ENCODE data around the gene TMEM51. TPM values are rescaled to one million over a fixed set of nuclear protein-coding genes. Genes with fewer than 3 reads are reported as not detected.
A peak's percentile ranks its signal among the peaks of the same experiment; 100 is the strongest.

Gene TMEM51
- total and polyA plus RNA-seq, 2 of the 13 experiments (the other 11 are each of a cell fraction or from before 2014, with no cell fraction given): 12.2 to 22.3 TPM

DNA sequence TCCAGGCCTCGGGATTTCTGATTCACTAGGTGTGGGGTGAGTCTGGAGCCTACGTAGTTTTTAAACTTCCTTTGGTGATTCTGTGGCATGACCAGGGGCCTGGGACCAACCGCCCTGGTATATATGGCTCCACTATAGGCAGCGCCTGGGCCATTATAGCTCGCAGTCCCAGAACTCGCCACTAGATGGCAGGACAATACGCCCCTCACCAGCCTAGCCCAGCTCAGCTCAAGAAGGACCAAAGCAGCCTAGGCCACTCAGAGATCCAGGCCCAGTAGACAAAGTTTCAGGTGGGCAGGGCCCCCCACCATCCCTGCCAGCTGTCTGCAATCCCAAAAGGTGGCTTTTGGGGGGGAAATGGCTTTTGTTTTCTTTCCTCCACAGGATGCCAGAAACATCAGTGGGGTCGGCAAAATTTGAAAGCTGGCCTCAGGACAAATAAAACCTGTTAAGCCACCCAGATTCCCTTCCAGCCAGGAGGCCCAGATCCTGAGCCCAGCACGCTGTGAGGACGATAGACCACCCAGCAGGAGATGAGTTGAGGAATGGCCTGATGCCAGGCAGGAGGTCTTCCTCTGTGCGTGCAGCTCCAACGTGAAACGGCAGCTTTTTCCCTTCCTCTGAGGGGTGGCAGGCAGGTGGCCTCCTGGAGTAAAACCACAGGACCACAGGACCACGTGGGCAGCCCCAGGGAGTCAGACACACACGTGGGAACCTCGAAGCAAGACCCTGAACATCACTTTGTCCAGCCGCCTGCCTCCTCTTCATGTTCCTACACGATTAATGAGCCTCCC is 24.8 kb upstream of the TMEM51 start:
- Histone ChIP-seq H3K9me3 (ENCODE audit: low read length) (no peaks in the 10 kb centered on the region), H3K36me3 (replicated peaks in 1 of 2; ENCODE audit: control insufficient read depth in 1 of 2, insufficient read depth in 2 of 2, low read length in 2 of 2) (no peaks in the 10 kb centered on the region), H3K9ac (ENCODE audit: insufficient read depth, low read depth, low read length) (no peak overlapping the region), H2AFZ (ENCODE audit: low read length) (no peak overlapping the region), H3K79me2 (ENCODE audit: insufficient read depth, low read length) (no peaks in the 10 kb centered on the region), H4K20me1 (ENCODE audit: insufficient read depth, low read length) (no peaks in the 10 kb centered on the region), H3K4me1 (ENCODE audit: insufficient read depth, low read length) (no peaks in the 10 kb centered on the region), H3K4me3 (replicated peaks in 1 of 3; ENCODE audit: insufficient read depth in 1 of 3, low read depth in 2 of 3, low read length in 3 of 3) (no peak overlapping the region), H3K27ac (ENCODE audit: extremely low read length, insufficient read depth, low read length) (no peak overlapping the region), H3K27me3 (ENCODE audit: control insufficient read depth in 1 of 2, insufficient read depth in 2 of 2, low read length in 2 of 2) (no peaks in the 10 kb centered on the region), H3K4me2 (ENCODE audit: low read depth, low read length) (no peak overlapping the region)
- intact Hi-C loops (cut with micrococcal nuclease; ENCODE audit: unreplicated experiment) (loop anchor here (1.0 to 2.0 kb wide), 5 partner anchors 24 to 176 kb away; partner anchors contain the start of gene TMEM51), in situ Hi-C loops (cut with HindIII; ENCODE audit: extremely low pct_ligation_motif_present, low pct_unique_long_range_greater_than_20kb) (loop anchor here (5.0 to 10.0 kb wide), 2 partner anchors 144 to 176 kb away; no protein-coding TSS in a partner anchor)
- CTCF ChIA-PET (ENCODE audit: low intra/inter-chr PET ratio, low total read pairs): interaction anchor here (0.7 to 4.4 kb wide), 4 partner anchors 25 to 176 kb away, joined by 3 to 53 read pairs (median 14); partner anchors contain the start of gene TMEM51
- peak; percentile 85 for FAIRE-seq
- POLR2A ChIA-PET: interaction anchor here (0.7 to 1.2 kb wide), 2 partner anchors 23 to 176 kb away, joined by 3 to 5 read pairs; no protein-coding TSS in a partner anchor
- 24% methylated on average over 11 of the region's 18 CpGs for WGBS (ENCODE audit: low lambda C conversion rate)
- no TSS peak for BruUV-seq (replicated peaks)
- peak; percentile 99 for ATAC-seq
- peak; percentile 59 for DNase-seq (ENCODE audit: low spot score)
- TF ChIP-seq, protein P1, sequence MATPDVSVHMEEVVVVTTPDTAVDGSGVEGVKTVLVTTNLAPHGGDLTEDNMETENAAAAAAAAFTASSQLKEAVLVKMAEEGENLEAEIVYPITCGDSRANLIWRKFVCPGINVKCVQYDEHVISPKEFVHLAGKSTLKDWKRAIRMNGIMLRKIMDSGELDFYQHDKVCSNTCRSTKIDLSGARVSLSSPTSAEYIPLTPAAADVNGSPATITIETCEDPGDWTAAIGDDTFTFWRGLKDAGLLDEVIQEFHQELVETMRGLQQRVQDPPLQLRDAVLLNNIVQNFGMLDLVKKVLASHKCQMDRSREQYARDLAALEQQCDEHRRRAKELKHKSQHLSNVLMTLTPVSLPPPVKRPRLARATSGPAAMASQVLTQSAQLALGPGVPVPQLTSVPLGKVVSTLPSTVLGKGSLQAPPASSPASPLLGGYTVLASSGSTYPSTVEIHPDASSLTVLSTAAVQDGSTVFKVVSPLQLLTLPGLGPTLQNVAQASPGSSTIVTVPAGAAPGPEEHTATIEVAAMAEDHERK (CRISPR knock-in tag; IDR thresholded peaks at IDR 0.05; ENCODE audit: low read depth): no peak
- TF ChIP-seq KAT8 (CRISPR knock-in tag; IDR thresholded peaks at IDR 0.05) (0 out of 2 replicates have a peak, but pooled peaks have one; percentile 43), CHD2 (IDR thresholded peaks at IDR 0.05; ENCODE audit: low read depth, low read length) (no peak), NR1H2 (CRISPR knock-in tag; IDR thresholded peaks at IDR 0.05; ENCODE audit: borderline replicate concordance, low read depth) (no peak), HNRNPUL1 (IDR thresholded peaks at IDR 0.05; ENCODE audit: low read depth, low read length) (no peak), TEAD2 (CRISPR knock-in tag; IDR thresholded peaks at IDR 0.05) (no peak), SIN3B (IDR thresholded peaks at IDR 0.05; ENCODE audit: low read length) (no peak), HES4 (CRISPR knock-in tag; IDR thresholded peaks at IDR 0.05; ENCODE audit: borderline replicate concordance) (no peak), CBFB (CRISPR knock-in tag; IDR thresholded peaks at IDR 0.05) (no peak), SMARCE1 (IDR thresholded peaks at IDR 0.05; ENCODE audit: borderline replicate concordance) (no peak), ZMAT3 (CRISPR knock-in tag; conservative IDR thresholded peaks at IDR 0.05) (no peak)
- TF ChIP-seq, protein P2, sequence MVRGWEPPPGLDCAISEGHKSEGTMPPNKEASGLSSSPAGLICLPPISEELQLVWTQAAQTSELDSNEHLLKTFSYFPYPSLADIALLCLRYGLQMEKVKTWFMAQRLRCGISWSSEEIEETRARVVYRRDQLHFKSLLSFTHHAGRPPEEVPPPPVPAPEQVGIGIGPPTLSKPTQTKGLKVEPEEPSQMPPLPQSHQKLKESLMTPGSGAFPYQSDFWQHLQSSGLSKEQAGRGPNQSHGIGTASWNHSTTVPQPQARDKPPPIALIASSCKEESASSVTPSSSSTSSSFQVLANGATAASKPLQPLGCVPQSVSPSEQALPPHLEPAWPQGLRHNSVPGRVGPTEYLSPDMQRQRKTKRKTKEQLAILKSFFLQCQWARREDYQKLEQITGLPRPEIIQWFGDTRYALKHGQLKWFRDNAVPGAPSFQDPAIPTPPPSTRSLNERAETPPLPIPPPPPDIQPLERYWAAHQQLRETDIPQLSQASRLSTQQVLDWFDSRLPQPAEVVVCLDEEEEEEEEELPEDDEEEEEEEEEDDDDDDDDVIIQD (CRISPR knock-in tag; IDR thresholded peaks at IDR 0.05; ENCODE audit: low read depth): no peak
- TF ChIP-seq, protein P3, sequence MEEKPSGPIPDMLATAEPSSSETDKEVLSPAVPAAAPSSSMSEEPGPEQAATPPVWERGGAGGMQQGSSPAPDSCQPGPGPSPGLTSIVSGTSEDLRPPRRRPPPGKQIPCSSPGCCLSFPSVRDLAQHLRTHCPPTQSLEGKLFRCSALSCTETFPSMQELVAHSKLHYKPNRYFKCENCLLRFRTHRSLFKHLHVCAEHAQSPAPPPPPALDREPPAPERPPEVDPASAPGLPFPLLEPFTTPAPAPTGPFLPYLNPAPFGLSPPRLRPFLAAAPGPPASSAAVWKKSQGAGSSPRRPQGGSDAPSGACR (CRISPR knock-in tag; IDR thresholded peaks at IDR 0.05): no peak
- TF ChIP-seq, protein P4, sequence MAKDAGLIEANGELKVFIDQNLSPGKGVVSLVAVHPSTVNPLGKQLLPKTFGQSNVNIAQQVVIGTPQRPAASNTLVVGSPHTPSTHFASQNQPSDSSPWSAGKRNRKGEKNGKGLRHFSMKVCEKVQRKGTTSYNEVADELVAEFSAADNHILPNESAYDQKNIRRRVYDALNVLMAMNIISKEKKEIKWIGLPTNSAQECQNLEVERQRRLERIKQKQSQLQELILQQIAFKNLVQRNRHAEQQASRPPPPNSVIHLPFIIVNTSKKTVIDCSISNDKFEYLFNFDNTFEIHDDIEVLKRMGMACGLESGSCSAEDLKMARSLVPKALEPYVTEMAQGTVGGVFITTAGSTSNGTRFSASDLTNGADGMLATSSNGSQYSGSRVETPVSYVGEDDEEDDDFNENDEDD (CRISPR knock-in tag; IDR thresholded peaks at IDR 0.05; ENCODE audit: borderline replicate concordance): 0 out of 2 replicates have a peak, but pooled peaks have one; percentile 27
- TF ChIP-seq, protein P5, sequence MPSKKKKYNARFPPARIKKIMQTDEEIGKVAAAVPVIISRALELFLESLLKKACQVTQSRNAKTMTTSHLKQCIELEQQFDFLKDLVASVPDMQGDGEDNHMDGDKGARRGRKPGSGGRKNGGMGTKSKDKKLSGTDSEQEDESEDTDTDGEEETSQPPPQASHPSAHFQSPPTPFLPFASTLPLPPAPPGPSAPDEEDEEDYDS (CRISPR knock-in tag; IDR thresholded peaks at IDR 0.05): peak; percentile 28; the same call in 1 of the 2 replicates
- TF ChIP-seq, protein P6, sequence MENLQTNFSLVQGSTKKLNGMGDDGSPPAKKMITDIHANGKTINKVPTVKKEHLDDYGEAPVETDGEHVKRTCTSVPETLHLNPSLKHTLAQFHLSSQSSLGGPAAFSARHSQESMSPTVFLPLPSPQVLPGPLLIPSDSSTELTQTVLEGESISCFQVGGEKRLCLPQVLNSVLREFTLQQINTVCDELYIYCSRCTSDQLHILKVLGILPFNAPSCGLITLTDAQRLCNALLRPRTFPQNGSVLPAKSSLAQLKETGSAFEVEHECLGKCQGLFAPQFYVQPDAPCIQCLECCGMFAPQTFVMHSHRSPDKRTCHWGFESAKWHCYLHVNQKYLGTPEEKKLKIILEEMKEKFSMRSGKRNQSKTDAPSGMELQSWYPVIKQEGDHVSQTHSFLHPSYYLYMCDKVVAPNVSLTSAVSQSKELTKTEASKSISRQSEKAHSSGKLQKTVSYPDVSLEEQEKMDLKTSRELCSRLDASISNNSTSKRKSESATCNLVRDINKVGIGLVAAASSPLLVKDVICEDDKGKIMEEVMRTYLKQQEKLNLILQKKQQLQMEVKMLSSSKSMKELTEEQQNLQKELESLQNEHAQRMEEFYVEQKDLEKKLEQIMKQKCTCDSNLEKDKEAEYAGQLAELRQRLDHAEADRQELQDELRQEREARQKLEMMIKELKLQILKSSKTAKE (CRISPR knock-in tag; IDR thresholded peaks at IDR 0.05; ENCODE audit: borderline replicate concordance): no peak
